NCI-H2029 treated with DMSO at 0.1 percent for 48 hours (cell line): ENCODE measurements around the gene C1QTNF1.
"Not testable (repeated sequence)": the region's sequence is repeated elsewhere in the genome, so short reads cannot be mapped to it uniquely, and the experiment has no call there.

Source experiments
- DNase-seq: peaks from one replicate; lab custom pipeline; 2025; lab: John Stamatoyannopoulos, UW

Gene C1QTNF1

GRCh38 chr17:79023180-79023705 is 726 bp upstream of the C1QTNF1 start:
- DNase-seq: no peak

- no peak for DNase-seq
Observed at GRCh38 chr17:79024901-79025737, 1.1 kb downstream of the C1QTNF1 start.

- no peak for DNase-seq
Observed at GRCh38 chr17:79026376-79027273, 2.7 kb downstream of the C1QTNF1 start.

- DNase-seq: no peak
Observed at GRCh38 chr17:79027274-79027924, 3.4 kb downstream of the C1QTNF1 start.

GRCh38 chr17:79027925-79028491 is 4.0 kb downstream of the C1QTNF1 start:
- no peak for DNase-seq

GRCh38 chr17:79028496-79029326 is 4.7 kb downstream of the C1QTNF1 start:
- no peak for DNase-seq

- no peak for DNase-seq
Observed at GRCh38 chr17:79029327-79030009, 5.5 kb downstream of the C1QTNF1 start.

GRCh38 chr17:79030636-79031035 is 6.7 kb downstream of the C1QTNF1 start:
- not testable (repeated sequence) for DNase-seq

GRCh38 chr17:79031996-79032875 is 8.3 kb downstream of the C1QTNF1 start:
- no peak for DNase-seq

- DNase-seq: no peak
Observed at GRCh38 chr17:79033046-79033616, 9.2 kb downstream of the C1QTNF1 start.

- no peak for DNase-seq
Observed at GRCh38 chr17:79033741-79034501, 10.0 kb downstream of the C1QTNF1 start.

GRCh38 chr17:79034931-79035485 is 11.0 kb downstream of the C1QTNF1 start:
- DNase-seq: no peak

GRCh38 chr17:79035686-79036085 is 11.7 kb downstream of the C1QTNF1 start:
- no peak for DNase-seq

- no peak for DNase-seq
Observed at GRCh38 chr17:79036181-79036580, 12.2 kb downstream of the C1QTNF1 start.

- no peak for DNase-seq
Observed at GRCh38 chr17:79036596-79036995, 12.6 kb downstream of the C1QTNF1 start.

GRCh38 chr17:79038545-79039135 is 14.7 kb downstream of the C1QTNF1 start:
- DNase-seq: no peak

GRCh38 chr17:79039171-79039570 is 15.2 kb downstream of the C1QTNF1 start:
- no peak for DNase-seq
